HepG2 (cell line): Measurements from ENCODE around the gene PROX1. TPM values are rescaled to one million over a fixed set of nuclear protein-coding genes. Genes with fewer than 3 reads are reported as not detected.

Experiments used
- CHD2 ChIP-seq: IDR thresholded peaks from 2 replicates; pipeline ENCODE4 v1.6.1; 2011; ENCODE audit warnings: low read depth, low read length, improper control_type of control experiment
- GLMP ChIP-seq: sonication (generic); formaldehyde crosslinking; IDR thresholded peaks from 2 replicates; pipeline ENCODE4 v1.9.0; 2021; ENCODE audit warnings: missing genetic modification reagents, mild to moderate bottlenecking, borderline replicate concordance
- KAT7 ChIP-seq: IDR thresholded peaks from 2 replicates; pipeline ENCODE4 v1.6.1; 2018; ENCODE audit warnings: borderline replicate concordance, missing compliant biosample characterization
- KDM6A ChIP-seq: IDR thresholded peaks from 2 replicates; pipeline ENCODE4 v1.6.1; 2016; ENCODE audit warnings: low read depth
- MBD4 ChIP-seq: IDR thresholded peaks from 2 replicates; pipeline ENCODE4 v1.6.1; 2012; ENCODE audit warnings: low read length, inconsistent platforms, borderline replicate concordance
- TFE3 ChIP-seq: IDR thresholded peaks from 2 replicates; pipeline ENCODE4 v1.6.1; 2016
- THAP9 ChIP-seq: sonication (generic); formaldehyde crosslinking; IDR thresholded peaks from 2 replicates; pipeline ENCODE4; 2020; ENCODE audit warnings: missing genetic modification reagents, mild to moderate bottlenecking, borderline replicate concordance
- ZBTB37 ChIP-seq: sonication (generic); formaldehyde crosslinking; IDR thresholded peaks from 2 replicates; pipeline ENCODE4 v1.4.0; 2020; ENCODE audit warnings: mild to moderate bottlenecking, missing genetic modification reagents
- ZHX2 ChIP-seq, 2 experiments: sonication (generic) in 1 of 2; formaldehyde crosslinking in 1 of 2; IDR thresholded peaks; 2 replicates each; pipeline versions ENCODE4 v1.6.1 to v1.9.0; 2014 to 2022; ENCODE audit warnings: antibody characterized with exemption in 1 of 2, borderline replicate concordance in 1 of 2, inconsistent platforms in 1 of 2, low read depth in 1 of 2, missing genetic modification reagents in 1 of 2
- ZNF256 ChIP-seq: sonication (generic); formaldehyde crosslinking; conservative IDR thresholded peaks from 2 replicates; pipeline ENCODE4 v1.4.0; 2020; ENCODE audit warnings: missing genetic modification reagents
- polyA plus RNA-seq, 8 experiments: library from polyadenylated mRNA; depleted of rRNA in 3 of 8; stranded (reverse) in 7 of 8; unstranded in 1 of 8; fragments of >200 nt; fragmentation: Illumina TruSeq in 4 of 8; extraction: Trizol in 4 of 8; gene quantifications; 2 replicates each; pipeline versions ENCODE4 v1.2.1 to v1.2.3, GENCODE V29; 2011 to 2016; ENCODE audit warnings: low read depth in 4 of 8, missing spikeins in 1 of 8, mixed read lengths in 1 of 8; ENCODE audit not compliant: insufficient read depth in 1 of 8
- total RNA-seq, 5 experiments: library from RNA; depleted of rRNA; stranded (reverse); fragments of >200 nt; fragmentation: Illumina TruSeq; extraction: Trizol; gene quantifications; 2 replicates each; pipeline ENCODE4 v1.2.3, GENCODE V29; 2016; ENCODE audit warnings: low read depth in 1 of 5

PROX1 gene
- total and polyA plus RNA-seq, 2 of the 13 experiments (the other 11 are each of a cell fraction or from before 2014, with no cell fraction given), result 12.3 to 30.2 TPM

- no peak for TF ChIP-seq THAP9
- no peak for TF ChIP-seq CHD2
- TF ChIP-seq TFE3 (CRISPR knock-in tag), result peak; percentile 42; the same call in 1 of the 2 replicates
- 0 out of 2 replicates have a peak, but pooled peaks have one; percentile 29 for TF ChIP-seq KAT7
- no peak for TF ChIP-seq ZHX2 (IDR thresholded peaks at IDR 0.05; ENCODE audit: low read depth)
- TF ChIP-seq ZHX2 (CRISPR knock-in tag; IDR thresholded peaks at IDR 0.05; ENCODE audit: borderline replicate concordance), result no peak
- TF ChIP-seq MBD4, result peak; percentile 57; the same call in 1 of the 2 replicates
- TF ChIP-seq ZBTB37, result no peak
- TF ChIP-seq GLMP (CRISPR knock-in tag), result no peak
- no peak for TF ChIP-seq KDM6A (CRISPR knock-in tag)
- no peak for TF ChIP-seq ZNF256 (CRISPR knock-in tag)
Observed at GRCh38 chr1:214039394-214040018, 51.7 kb downstream of the PROX1 start (continued).
